GM21423 (cell line): ENCODE results near the gene SPDYE16.
"Not testable (repeated sequence)": the region's sequence is repeated elsewhere in the genome, so short reads cannot be mapped to it uniquely, and the experiment has no call there.

Source experiments
- ATAC-seq: cut with Tn5 transposase; IDR thresholded peaks from one replicate; pipeline ENCODE4 v1.9.1; 2021; ENCODE audit warnings: mild to moderate bottlenecking, moderate library complexity; ENCODE audit not compliant: unreplicated experiment

Gene SPDYE16

GRCh38 chr7:76505168-76506080 is 37.7 kb downstream of the SPDYE16 start:
- ATAC-seq: no peak

GRCh38 chr7:76504351-76505167 is 38.5 kb downstream of the SPDYE16 start:
- ATAC-seq: not testable (repeated sequence)

GRCh38 chr7:76503244-76503643 is 39.9 kb downstream of the SPDYE16 start:
- not testable (repeated sequence) for ATAC-seq

- not testable (repeated sequence) for ATAC-seq
These were observed 40.3 kb downstream of the SPDYE16 start for GRCh38 chr7:76502836-76503235.

GRCh38 chr7:76502224-76502623 is 40.9 kb downstream of the SPDYE16 start:
- not testable (repeated sequence) for ATAC-seq

- ATAC-seq: not testable (repeated sequence)
These were observed 43.2 kb downstream of the SPDYE16 start for GRCh38 chr7:76499924-76500241.

GRCh38 chr7:76499201-76499923 is 43.7 kb downstream of the SPDYE16 start:
- not testable (repeated sequence) for ATAC-seq

- not testable (repeated sequence) for ATAC-seq
These were observed 44.4 kb downstream of the SPDYE16 start for GRCh38 chr7:76498583-76499200.

- ATAC-seq: not testable (repeated sequence)
These were observed 45.0 kb downstream of the SPDYE16 start for GRCh38 chr7:76497918-76498582.

GRCh38 chr7:76495717-76496116 is 47.4 kb downstream of the SPDYE16 start:
- ATAC-seq: not testable (repeated sequence)

- not testable (repeated sequence) for ATAC-seq
These were observed 51.0 kb downstream of the SPDYE16 start for GRCh38 chr7:76492139-76492538.

- not testable (repeated sequence) for ATAC-seq
These were observed 55.1 kb downstream of the SPDYE16 start for GRCh38 chr7:76487969-76488368.

GRCh38 chr7:76486618-76487017 is 56.5 kb downstream of the SPDYE16 start:
- peak; percentile 99 for ATAC-seq

- peak; percentile 2 for ATAC-seq
These were observed 57.1 kb downstream of the SPDYE16 start for GRCh38 chr7:76485822-76486610.

- not testable (repeated sequence) for ATAC-seq
These were observed 58.6 kb downstream of the SPDYE16 start for GRCh38 chr7:76484456-76484855.

GRCh38 chr7:76483081-76483480 is 60.0 kb downstream of the SPDYE16 start:
- ATAC-seq: not testable (repeated sequence)

- not testable (repeated sequence) for ATAC-seq
These were observed 60.4 kb downstream of the SPDYE16 start for GRCh38 chr7:76482660-76483059.
